Articular chondrocyte of knee joint (primary cell): ENCODE data around the gene TMEM139. TPM values are rescaled to one million over a fixed set of nuclear protein-coding genes. Genes with fewer than 3 reads are reported as not detected.

Source experiments
- small RNA-seq: library from RNA; depleted of rRNA; stranded (forward); fragments of <200 nt; gene quantifications from one replicate; pipeline ENCODE3, GENCODE V24; 2012
- total RNA-seq: library from RNA; depleted of rRNA; stranded (reverse); fragments of >200 nt; gene quantifications from 2 replicates; pipeline ENCODE4 v1.2.3, GENCODE V29; 2012

TMEM139 gene
- total RNA-seq: 0.11 TPM in 1 of 2 replicates, not detected in the other

GRCh38 chr7:143284591-143285469 lies at the start of gene TMEM139:
TMEM139 (plus strand) TSS chr7:143284958; CDS start chr7:143285958, 1,000 bp downstream.

GRCh38 chr7:143263266-143264195 lies 21.2 kb upstream of the TMEM139 start, which contains the start of gene GSTK1:
GSTK1 (plus strand) TSS chr7:143263441; CDS start chr7:143263514, 73 bp downstream.

GRCh38 chr7:143287935-143288826 lies 3.4 kb downstream of the TMEM139 start, which contains the start of gene CASP2:
CASP2 (plus strand) TSS chr7:143288351; CDS start chr7:143288456, 105 bp downstream.

GRCh38 chr7:143315776-143316175 lies 31.0 kb downstream of the TMEM139 start, which contains the start of gene CLCN1:
CLCN1 (plus strand) TSS chr7:143316111; CDS start chr7:143316213, 102 bp downstream.

Small RNAs within 50 kb of the gene (small RNA-seq; reads per million reads assigned to genes)
- gene RN7SL481P (not detected), gene RN7SL535P (not detected)

Other genes with a start within 250 kb of the TMEM139 start
- not detected in 2 replicates for gene OR6V1, start 232.6 kb upstream of the TMEM139 start, total RNA-seq
- not detected in 2 replicates for gene PIP, start 152.9 kb upstream of the TMEM139 start, total RNA-seq
- not detected in 2 replicates for gene TAS2R39, start 101.5 kb upstream of the TMEM139 start, total RNA-seq
- gene TAS2R40, start 62.9 kb upstream of the TMEM139 start, total RNA-seq: not detected in 2 replicates
- 92.3 and 94.9 TPM in 2 replicates for gene GSTK1, start 21.5 kb upstream of the TMEM139 start, total RNA-seq
- gene CASP2, start 3.4 kb downstream of the TMEM139 start, total RNA-seq: 11.6 and 12.6 TPM in 2 replicates
- not detected in 2 replicates for gene CLCN1, start 31.2 kb downstream of the TMEM139 start, total RNA-seq
- 0.39 and 0.54 TPM in 2 replicates for gene FAM131B, start 77.8 kb downstream of the TMEM139 start, total RNA-seq
- gene ZYX, start 96.4 kb downstream of the TMEM139 start, total RNA-seq: 25.1 and 34.1 TPM in 2 replicates
- not detected in 2 replicates for gene EPHA1, start 123.9 kb downstream of the TMEM139 start, total RNA-seq
- not detected in 2 replicates for gene TAS2R60, start 158.5 kb downstream of the TMEM139 start, total RNA-seq
- not detected in 2 replicates for gene TAS2R41, start 192.9 kb downstream of the TMEM139 start, total RNA-seq